Measurements from ENCODE around the gene ADAP1.
"Not testable (repeated sequence)": the region's sequence is repeated elsewhere in the genome, so short reads cannot be mapped to it uniquely, and the experiment has no call there.

Gene ADAP1, protein sequence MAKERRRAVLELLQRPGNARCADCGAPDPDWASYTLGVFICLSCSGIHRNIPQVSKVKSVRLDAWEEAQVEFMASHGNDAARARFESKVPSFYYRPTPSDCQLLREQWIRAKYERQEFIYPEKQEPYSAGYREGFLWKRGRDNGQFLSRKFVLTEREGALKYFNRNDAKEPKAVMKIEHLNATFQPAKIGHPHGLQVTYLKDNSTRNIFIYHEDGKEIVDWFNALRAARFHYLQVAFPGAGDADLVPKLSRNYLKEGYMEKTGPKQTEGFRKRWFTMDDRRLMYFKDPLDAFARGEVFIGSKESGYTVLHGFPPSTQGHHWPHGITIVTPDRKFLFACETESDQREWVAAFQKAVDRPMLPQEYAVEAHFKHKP

GRCh38 chr7:954330-955238 is at the start of gene ADAP1:
TSS of gene ADAP1 (minus strand) at chr7:954680. CDS start at chr7:954477, 203 bp downstream.
- H3K4me3 ChIP-seq (ENCODE audit: low read length, poor library complexity, severe bottlenecking) = no peak within 1 kb of the TSS
- no peaks in the 10 kb centered on the region for H3K9me2 ChIP-seq (replicated peaks; ENCODE audit: low read depth, low read length)
- TF ChIP-seq EZH2phosphoT487 (IDR thresholded peaks at IDR 0.05; ENCODE audit: borderline replicate concordance) (no peak), CTCF (conservative IDR thresholded peaks at IDR 0.05; ENCODE audit: low read length) (no peak)
- H3F3A ChIP-seq (ENCODE audit: low read depth) = no peaks in the 10 kb centered on the region
- H3K36me3 ChIP-seq (ENCODE audit: insufficient read depth, low read length) = no peaks in the 10 kb centered on the region
- H3K4me1 ChIP-seq (ENCODE audit: insufficient read depth, low read length, poor library complexity, severe bottlenecking) = no peaks in the 10 kb centered on the region
- no peaks in the 10 kb centered on the region for H3K9me3 ChIP-seq (ENCODE audit: insufficient read depth, low read depth, low read length)
- no peaks in the 10 kb centered on the region for H3K27me3 ChIP-seq (ENCODE audit: insufficient read depth, low read length, poor library complexity, severe bottlenecking)
- no peaks in the 10 kb centered on the region for H3K79me2 ChIP-seq (ENCODE audit: insufficient read depth, low read length)
- no peaks in the 10 kb centered on the region for H4K20me1 ChIP-seq (ENCODE audit: insufficient read depth, low read length, poor library complexity, severe bottlenecking)
- no peak within 1 kb of the TSS for H2AFZ ChIP-seq (ENCODE audit: low read length)
- H3K9ac ChIP-seq (ENCODE audit: low read depth, low read length, poor library complexity, severe bottlenecking) = no peak within 1 kb of the TSS
- H3K4me2 ChIP-seq (ENCODE audit: low read depth, low read length, poor library complexity, severe bottlenecking) = no peak within 1 kb of the TSS

- not testable (repeated sequence) for H3F3A ChIP-seq (ENCODE audit: low read depth); H3K36me3 ChIP-seq (ENCODE audit: insufficient read depth, low read length); H4K20me1 ChIP-seq (ENCODE audit: insufficient read depth, low read length, poor library complexity, severe bottlenecking); H3K9ac ChIP-seq (ENCODE audit: low read depth, low read length, poor library complexity, severe bottlenecking); H3K4me1 ChIP-seq (ENCODE audit: insufficient read depth, low read length, poor library complexity, severe bottlenecking); H3K4me3 ChIP-seq (ENCODE audit: low read length, poor library complexity, severe bottlenecking); H3K79me2 ChIP-seq (ENCODE audit: insufficient read depth, low read length); H3K9me3 ChIP-seq (ENCODE audit: insufficient read depth, low read depth, low read length); H2AFZ ChIP-seq (ENCODE audit: low read length); H3K27me3 ChIP-seq (ENCODE audit: insufficient read depth, low read length, poor library complexity, severe bottlenecking); H3K4me2 ChIP-seq (ENCODE audit: low read depth, low read length, poor library complexity, severe bottlenecking); H3K9me2 ChIP-seq (replicated peaks; ENCODE audit: low read depth, low read length)
Measured at GRCh38 chr7:1002445-1002844, 48.0 kb upstream of the ADAP1 start.

DNA sequence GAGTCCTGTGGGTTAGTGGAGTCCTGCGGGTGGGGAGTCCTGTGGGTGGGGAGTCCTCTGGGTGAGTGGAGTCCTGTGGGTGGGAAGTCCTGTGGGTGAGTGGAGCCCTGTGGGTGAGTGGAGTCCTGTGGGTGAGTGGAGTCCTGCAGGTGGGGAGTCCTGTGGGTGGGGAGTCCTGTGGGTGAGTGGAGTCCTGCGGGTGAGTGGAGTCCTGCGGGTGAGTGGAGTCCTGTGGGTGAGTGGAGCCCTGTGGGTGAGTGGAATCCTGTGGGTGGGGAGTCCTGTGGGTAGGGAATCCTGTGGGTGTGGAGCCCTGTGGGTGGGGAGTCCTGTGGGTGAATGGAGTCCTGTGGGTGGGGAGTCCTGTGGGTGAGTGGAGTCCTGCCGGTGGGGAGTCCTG is 47.5 kb upstream of the ADAP1 start:
- H3F3A ChIP-seq (ENCODE audit: low read depth); H3K4me2 ChIP-seq (ENCODE audit: low read depth, low read length, poor library complexity, severe bottlenecking); H3K79me2 ChIP-seq (ENCODE audit: insufficient read depth, low read length); H3K36me3 ChIP-seq (ENCODE audit: insufficient read depth, low read length); H3K9ac ChIP-seq (ENCODE audit: low read depth, low read length, poor library complexity, severe bottlenecking); H3K4me3 ChIP-seq (ENCODE audit: low read length, poor library complexity, severe bottlenecking); H3K27me3 ChIP-seq (ENCODE audit: insufficient read depth, low read length, poor library complexity, severe bottlenecking); H2AFZ ChIP-seq (ENCODE audit: low read length); H4K20me1 ChIP-seq (ENCODE audit: insufficient read depth, low read length, poor library complexity, severe bottlenecking); H3K9me2 ChIP-seq (replicated peaks; ENCODE audit: low read depth, low read length); H3K4me1 ChIP-seq (ENCODE audit: insufficient read depth, low read length, poor library complexity, severe bottlenecking); H3K9me3 ChIP-seq (ENCODE audit: insufficient read depth, low read depth, low read length): not testable (repeated sequence)

- H3K36me3 ChIP-seq (ENCODE audit: insufficient read depth, low read length); H3F3A ChIP-seq (ENCODE audit: low read depth); H3K9ac ChIP-seq (ENCODE audit: low read depth, low read length, poor library complexity, severe bottlenecking); H3K9me2 ChIP-seq (replicated peaks; ENCODE audit: low read depth, low read length); H3K4me3 ChIP-seq (ENCODE audit: low read length, poor library complexity, severe bottlenecking); H3K79me2 ChIP-seq (ENCODE audit: insufficient read depth, low read length); H3K27me3 ChIP-seq (ENCODE audit: insufficient read depth, low read length, poor library complexity, severe bottlenecking); H3K9me3 ChIP-seq (ENCODE audit: insufficient read depth, low read depth, low read length); H4K20me1 ChIP-seq (ENCODE audit: insufficient read depth, low read length, poor library complexity, severe bottlenecking); H3K4me1 ChIP-seq (ENCODE audit: insufficient read depth, low read length, poor library complexity, severe bottlenecking); H3K4me2 ChIP-seq (ENCODE audit: low read depth, low read length, poor library complexity, severe bottlenecking); H2AFZ ChIP-seq (ENCODE audit: low read length): not testable (repeated sequence)
Measured at GRCh38 chr7:1001069-1001770, 46.7 kb upstream of the ADAP1 start.

Data from Loucy (cell line).